Transverse colon (tissue), 3 donors: ENCODE measurements around the gene OR2H1.

Experiments used
- POLR2A ChIP-seq: fragments of 450-650 bp; IDR thresholded peaks from one replicate; pipeline ENCODE4 v1.6.1; 2016; ENCODE audit warnings: antibody characterized with exemption, mild to moderate bottlenecking, moderate library complexity
- TF ChIP-seq, protein P1 (sequence below), 5 experiments: fragments of 200-600 bp in 3 of 5; fragments of 450-650 bp in 2 of 5; sonication (generic) in 3 of 5; IDR thresholded peaks; 1 replicate in 2 of 5; 2 replicates in 3 of 5; pipeline ENCODE4 v1.5.1; 2016 to 2017; ENCODE audit warnings: antibody characterized with exemption in 5 of 5, inconsistent platforms in 3 of 5, mild to moderate bottlenecking in 2 of 5, moderate library complexity in 1 of 5

DNA sequence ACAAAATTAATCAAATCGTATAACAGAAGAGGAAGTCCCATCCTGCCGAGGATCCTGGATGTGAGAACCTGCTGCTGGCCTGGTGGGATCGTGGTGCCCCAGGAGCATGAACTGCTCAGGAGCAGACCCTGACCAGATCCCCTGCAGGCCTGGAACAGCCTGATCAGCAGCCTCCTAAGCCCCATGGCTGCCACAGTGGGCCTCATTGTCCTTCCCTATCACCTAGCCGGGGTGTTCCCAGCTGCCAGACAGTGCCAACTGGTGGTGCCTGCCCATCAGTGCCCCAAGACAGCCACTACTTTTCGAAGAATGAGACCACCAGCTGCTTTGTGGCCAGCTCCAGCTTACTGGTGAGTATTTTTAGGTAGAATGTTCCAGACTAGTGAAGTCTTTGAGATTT is 50.4 kb downstream of the OR2H1 start:
- TF ChIP-seq, protein P1, sequence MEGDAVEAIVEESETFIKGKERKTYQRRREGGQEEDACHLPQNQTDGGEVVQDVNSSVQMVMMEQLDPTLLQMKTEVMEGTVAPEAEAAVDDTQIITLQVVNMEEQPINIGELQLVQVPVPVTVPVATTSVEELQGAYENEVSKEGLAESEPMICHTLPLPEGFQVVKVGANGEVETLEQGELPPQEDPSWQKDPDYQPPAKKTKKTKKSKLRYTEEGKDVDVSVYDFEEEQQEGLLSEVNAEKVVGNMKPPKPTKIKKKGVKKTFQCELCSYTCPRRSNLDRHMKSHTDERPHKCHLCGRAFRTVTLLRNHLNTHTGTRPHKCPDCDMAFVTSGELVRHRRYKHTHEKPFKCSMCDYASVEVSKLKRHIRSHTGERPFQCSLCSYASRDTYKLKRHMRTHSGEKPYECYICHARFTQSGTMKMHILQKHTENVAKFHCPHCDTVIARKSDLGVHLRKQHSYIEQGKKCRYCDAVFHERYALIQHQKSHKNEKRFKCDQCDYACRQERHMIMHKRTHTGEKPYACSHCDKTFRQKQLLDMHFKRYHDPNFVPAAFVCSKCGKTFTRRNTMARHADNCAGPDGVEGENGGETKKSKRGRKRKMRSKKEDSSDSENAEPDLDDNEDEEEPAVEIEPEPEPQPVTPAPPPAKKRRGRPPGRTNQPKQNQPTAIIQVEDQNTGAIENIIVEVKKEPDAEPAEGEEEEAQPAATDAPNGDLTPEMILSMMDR (IDR thresholded peaks at IDR 0.05), result no peak
- TF ChIP-seq POLR2A, result no peak
